ENCODE results near the gene BCL10. TPM values are rescaled to one million over a fixed set of nuclear protein-coding genes. Genes with fewer than 3 reads are reported as not detected.

The BCL10 gene
- total RNA-seq, 1 experiment from 2014 or later: 33.8 TPM

- no peak for ATAC-seq
These were observed 43.5 kb upstream of the BCL10 start for GRCh38 chr1:85319931-85320330.

More at GRCh38 chr1:85319931-85320330, 43.5 kb upstream of the BCL10 start:
- Histone ChIP-seq H4K20me1 (ENCODE audit: insufficient read depth) (no peaks in the 10 kb centered on the region), H3K4me3 (replicated peaks in 1 of 2; ENCODE audit: low read depth in 1 of 2, low read length in 2 of 2) (no peak overlapping the region), H3K27me3 (ENCODE audit: insufficient read depth, low read length) (no peaks in the 10 kb centered on the region), H3K9ac (ENCODE audit: low read length) (no peak overlapping the region), H3K27ac (ENCODE audit: low read depth, low read length) (no peak overlapping the region), H3K79me2 (ENCODE audit: insufficient read depth, low read length) (no peaks in the 10 kb centered on the region), H3K4me2 (ENCODE audit: low read length) (peak overlapping the region; percentile 54; the same call in 1 of the 2 replicates), H2AFZ (ENCODE audit: low read depth, low read length, poor library complexity, severe bottlenecking) (no peak overlapping the region), H3K36me3 (ENCODE audit: control insufficient read depth in 1 of 2, insufficient read depth in 2 of 2, low read length in 2 of 2) (no peaks in the 10 kb centered on the region), H3K9me2 (ENCODE audit: insufficient read depth) (no peaks in the 10 kb centered on the region), H3K9me3 (ENCODE audit: control insufficient read depth in 1 of 2, insufficient read depth in 1 of 2, low read depth in 1 of 2, low read length in 2 of 2) (no peaks in the 10 kb centered on the region), H3K4me1 (ENCODE audit: control insufficient read depth in 1 of 2, insufficient read depth in 2 of 2, low read length in 2 of 2) (peaks cover 9 to 35% of the 10 kb centered on the region in 2 experiments)
- RAD21 ChIA-PET (ENCODE audit: low non-redundant PET in 1 of 2, low total read pairs in 2 of 2, uncharacterized antibody in 2 of 2, unreplicated experiment in 2 of 2): no interaction called here
- intact Hi-C loops (cut with micrococcal nuclease): no loop called here
- BruUV-seq (replicated peaks): TSS peak; percentile 38
- POLR2A ChIA-PET: no interaction called here
- CTCF ChIA-PET: interaction anchor here (1.9 kb wide), 1 partner anchor 24 kb away, joined by 6 read pairs; no protein-coding TSS in a partner anchor
- TF ChIP-seq RAD21 (IDR thresholded peaks at IDR 0.05; ENCODE audit: low read depth) (no peak), POLR2A (IDR thresholded peaks at IDR 0.05; ENCODE audit: borderline replicate concordance, extremely low read depth, insufficient read depth, insufficient read length) (no peak), ZFX (IDR thresholded peaks at IDR 0.05) (no peak), YY1 (IDR thresholded peaks at IDR 0.05; ENCODE audit: extremely low read depth, insufficient replicate concordance, low read depth, low read length) (no peak), SP1 (IDR thresholded peaks at IDR 0.05; ENCODE audit: low read depth) (no peak), ZNF274 (IDR thresholded peaks at IDR 0.05; ENCODE audit: low read depth, low read length) (no peak), CBX3 (IDR thresholded peaks at IDR 0.05; ENCODE audit: low read depth) (no peak), ATF3 (IDR thresholded peaks at IDR 0.05) (no peak), MAX (IDR thresholded peaks at IDR 0.05) (no peak)
- TF ChIP-seq, protein P1, sequence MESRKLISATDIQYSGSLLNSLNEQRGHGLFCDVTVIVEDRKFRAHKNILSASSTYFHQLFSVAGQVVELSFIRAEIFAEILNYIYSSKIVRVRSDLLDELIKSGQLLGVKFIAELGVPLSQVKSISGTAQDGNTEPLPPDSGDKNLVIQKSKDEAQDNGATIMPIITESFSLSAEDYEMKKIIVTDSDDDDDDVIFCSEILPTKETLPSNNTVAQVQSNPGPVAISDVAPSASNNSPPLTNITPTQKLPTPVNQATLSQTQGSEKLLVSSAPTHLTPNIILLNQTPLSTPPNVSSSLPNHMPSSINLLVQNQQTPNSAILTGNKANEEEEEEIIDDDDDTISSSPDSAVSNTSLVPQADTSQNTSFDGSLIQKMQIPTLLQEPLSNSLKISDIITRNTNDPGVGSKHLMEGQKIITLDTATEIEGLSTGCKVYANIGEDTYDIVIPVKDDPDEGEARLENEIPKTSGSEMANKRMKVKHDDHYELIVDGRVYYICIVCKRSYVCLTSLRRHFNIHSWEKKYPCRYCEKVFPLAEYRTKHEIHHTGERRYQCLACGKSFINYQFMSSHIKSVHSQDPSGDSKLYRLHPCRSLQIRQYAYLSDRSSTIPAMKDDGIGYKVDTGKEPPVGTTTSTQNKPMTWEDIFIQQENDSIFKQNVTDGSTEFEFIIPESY (IDR thresholded peaks at IDR 0.05; ENCODE audit: extremely low read depth, insufficient replicate concordance, low read length): no peak
- DNase-seq (ENCODE audit: low read depth, low spot score): no peak

All from HCT116 (cell line).